K562 (cell line): ENCODE data around the gene KIF4B. TPM values are rescaled to one million over a fixed set of nuclear protein-coding genes. Genes with fewer than 3 reads are reported as not detected.

Source experiments
- ATAC-seq: fragments of 200-7000 bp; cut with Tn5 transposase; 3 replicates; pipeline ENCODE4 v1.9.1; 2020; ENCODE audit warnings: moderate library complexity
- BruUV-seq: library from RNA; stranded (reverse); fragments of 400-500 nt; replicated peaks from 2 replicates; lab custom pipeline; 2021; lab: Mats Ljungman, UMichigan
- CTCF ChIA-PET: fragments of 300-600 bp; formaldehyde crosslinking; extraction: SDS; loops from one replicate; lab custom pipeline; 2021; ENCODE audit warnings: low intra/inter-chr PET ratio; lab: Yijun Ruan, JAX
- POLR2A ChIA-PET: fragments of 300-600, 350-650 bp; sonication (Branson Sonifier 250); formaldehyde crosslinking; extraction: SDS; loops from one replicate; lab custom pipeline; 2021; ENCODE audit warnings: antibody characterized with exemption, inconsistent platforms; lab: Yijun Ruan, JAX
- DNase-seq, 4 experiments: peaks; one replicate each; pipeline versions ENCODE4 v3.0.0 to v3.0.0-alpha.2; 2011 to 2018; ENCODE audit warnings: low spot score in 3 of 4, mixed read lengths in 3 of 4; ENCODE audit errors: extremely low read depth in 1 of 4
- FAIRE-seq: peaks from 2 replicates; lab custom pipeline; 2011; peaks lifted over from hg19 to GRCh38; lab: Jason Lieb, UNC
- H2AFZ ChIP-seq: 2 replicates; pipeline ENCODE4 v1.6.0; 2011; ENCODE audit warnings: low read depth, low read length, control low read depth, inconsistent platforms
- H3K27ac ChIP-seq: fragments of 200-600 bp; 3 replicates; pipeline ENCODE4 v1.8.0; 2011; ENCODE audit warnings: low read depth, mild to moderate bottlenecking, control low read depth, inconsistent platforms, low read length, moderate library complexity, mixed read lengths; ENCODE audit errors: extremely low read depth
- H3K27me3 ChIP-seq, 2 experiments: fragments of 300-600 bp in 1 of 2; 2 replicates in 1 of 2; 3 replicates in 1 of 2; pipeline versions ENCODE4 v1.6.0 to v1.8.0; 2011; ENCODE audit warnings: inconsistent platforms in 2 of 2, low read length in 2 of 2, mild to moderate bottlenecking in 1 of 2, mixed read lengths in 1 of 2, moderate library complexity in 1 of 2; ENCODE audit not compliant: control insufficient read depth in 2 of 2, insufficient read depth in 2 of 2
- H3K36me3 ChIP-seq: fragments of 300-600 bp; 3 replicates; pipeline ENCODE4 v1.8.0; 2011; ENCODE audit warnings: mild to moderate bottlenecking, low read length, inconsistent platforms; ENCODE audit not compliant: control insufficient read depth, insufficient read depth
- H3K4me1 ChIP-seq, 2 experiments: fragments of 200-600 bp in 1 of 2; replicated peaks in 1 of 2; 2 replicates in 1 of 2; 3 replicates in 1 of 2; pipeline versions ENCODE4 v1.5.1 to v1.8.0; 2011; ENCODE audit warnings: inconsistent platforms in 2 of 2, low read length in 2 of 2, mild to moderate bottlenecking in 1 of 2, mixed read lengths in 1 of 2, moderate library complexity in 1 of 2; ENCODE audit not compliant: control insufficient read depth in 2 of 2, insufficient read depth in 2 of 2
- H3K4me2 ChIP-seq: 2 replicates; pipeline ENCODE4 v1.6.1; 2011; ENCODE audit warnings: low read length, control low read depth, inconsistent platforms, mixed read lengths; ENCODE audit not compliant: insufficient read depth
- H3K4me3 ChIP-seq: fragments of 200-600 bp; sonication (generic), shearing (Covaris generic); 2 replicates; pipeline ENCODE4 v1.5.1; 2016; ENCODE audit warnings: control low read depth, inconsistent platforms
- H3K79me2 ChIP-seq: fragments of 200-600 bp; 3 replicates; pipeline ENCODE4 v1.8.0; 2011; ENCODE audit warnings: low read length, inconsistent platforms; ENCODE audit not compliant: control insufficient read depth, insufficient read depth
- H3K9ac ChIP-seq, 2 experiments: 2 replicates each; pipeline versions ENCODE4 v1.6.0 to v1.6.1; 2011; ENCODE audit warnings: low read depth in 2 of 2, low read length in 2 of 2, control low read depth in 1 of 2, inconsistent platforms in 1 of 2, mild to moderate bottlenecking in 1 of 2, mixed read lengths in 1 of 2; ENCODE audit not compliant: insufficient read depth in 1 of 2
- H3K9me1 ChIP-seq: one replicate; pipeline ENCODE4 v1.6.0; 2011; ENCODE audit warnings: inconsistent platforms, mild to moderate bottlenecking, low read length, moderate library complexity; ENCODE audit not compliant: control insufficient read depth, insufficient read depth
- H3K9me3 ChIP-seq: replicated peaks from 2 replicates; pipeline ENCODE4 v1.5.1; 2011; ENCODE audit warnings: low read depth, low read length, inconsistent platforms; ENCODE audit not compliant: control insufficient read depth, insufficient read depth
- H4K20me1 ChIP-seq: replicated peaks from 2 replicates; pipeline ENCODE4 v1.6.1; 2011; ENCODE audit warnings: low read length, inconsistent platforms, mixed read lengths; ENCODE audit not compliant: control insufficient read depth, insufficient read depth
- ATF3 ChIP-seq, 2 experiments: fragments of 450-650 bp in 1 of 2; sonication (generic) in 1 of 2; formaldehyde crosslinking in 1 of 2; IDR thresholded peaks in 1 of 2; conservative IDR thresholded peaks in 1 of 2; 2 replicates each; pipeline versions ENCODE4 v1.6.1 to v1.8.1; 2016 to 2023; ENCODE audit warnings: mild to moderate bottlenecking in 2 of 2, moderate library complexity in 2 of 2, inconsistent platforms in 1 of 2, missing genetic modification reagents in 1 of 2
- C11orf30 ChIP-seq: fragments of 450-650 bp; IDR thresholded peaks from 2 replicates; pipeline ENCODE4 v1.6.1; 2016; ENCODE audit warnings: low read depth, mild to moderate bottlenecking
- HMBOX1 ChIP-seq: sonication (generic); IDR thresholded peaks from 2 replicates; pipeline ENCODE4 v1.6.1; 2016
- JUND ChIP-seq, 2 experiments: IDR thresholded peaks; 2 replicates in 1 of 2; 3 replicates in 1 of 2; pipeline ENCODE4 v1.6.1; 2011; ENCODE audit warnings: borderline replicate concordance in 2 of 2, low read depth in 2 of 2, low read length in 2 of 2, improper control_type of control experiment in 1 of 2, missing biosample characterization in 1 of 2, missing genetic modification characterization in 1 of 2, missing genetic modification reagents in 1 of 2
- KDM4B ChIP-seq, 2 experiments: fragments of 450-650 bp in 1 of 2; sonication (generic) in 1 of 2; IDR thresholded peaks; 2 replicates each; pipeline ENCODE4 v1.6.1; 2016 to 2017; ENCODE audit warnings: borderline replicate concordance in 2 of 2, antibody characterized with exemption in 1 of 2, low read depth in 1 of 2, mild to moderate bottlenecking in 1 of 2
- NFATC3 ChIP-seq: fragments of 450-650 bp; IDR thresholded peaks from 2 replicates; pipeline ENCODE4 v1.6.1; 2017; ENCODE audit warnings: mild to moderate bottlenecking
- NRF1 ChIP-seq, 2 experiments: fragments of 450-650 bp; IDR thresholded peaks in 1 of 2; conservative IDR thresholded peaks in 1 of 2; 2 replicates each; pipeline ENCODE4 v1.6.1; 2014; ENCODE audit warnings: mild to moderate bottlenecking in 2 of 2
- SETDB1 ChIP-seq: IDR thresholded peaks from one replicate; pipeline ENCODE4 v1.6.1; 2012; ENCODE audit warnings: low read length, control low read depth, inconsistent platforms
- TRIM25 ChIP-seq: fragments of 450-650 bp; IDR thresholded peaks from 2 replicates; pipeline ENCODE4 v1.7.0; 2016; ENCODE audit warnings: borderline replicate concordance
- ZBTB34 ChIP-seq: fragments of 250-450 bp; sonication (Bioruptor Pico); IDR thresholded peaks from 2 replicates; pipeline ENCODE4 v1.8.0; 2021; ENCODE audit warnings: mild to moderate bottlenecking, moderate library complexity
- ZNF24 ChIP-seq: fragments of 450-650 bp; IDR thresholded peaks from 2 replicates; pipeline ENCODE4 v1.6.1; 2016
- ZNF316 ChIP-seq: fragments of 450-650 bp; IDR thresholded peaks from 2 replicates; pipeline ENCODE4 v1.6.1; 2016
- WGBS: fragments of 100-300 bp; shearing (Covaris generic); methylation state at CpG from one replicate; pipeline ENCODE4 v1.1.6; 2016; ENCODE audit warnings: low coverage, mixed read lengths; ENCODE audit not compliant: insufficient coverage; ENCODE audit errors: missing lambda C conversion rate; 5-methylcytosine and 5-hydroxymethylcytosine counted together
- in situ Hi-C: fragments of 300-500 bp; cut with MboI; formaldehyde crosslinking; loops from 4 replicates; pipeline ENCODE4 v1.15.0; 2018; ENCODE audit warnings: inconsistent platforms, mixed read lengths
- intact Hi-C: fragments of 100-400 bp; cut with micrococcal nuclease; formaldehyde crosslinking; loops from 2 replicates; pipeline ENCODE4 v1.14.2; 2022
- polyA plus RNA-seq, 8 experiments: library from polyadenylated mRNA; depleted of rRNA in 4 of 8; stranded (reverse) in 5 of 8; unstranded in 3 of 8; fragments of >200 nt; fragmentation: Nextera tagmentation in 2 of 8; fragmentation: Illumina TruSeq in 1 of 8; extraction: Ambion mirVana in 2 of 8; extraction: Trizol in 1 of 8; gene quantifications; 2 replicates each; pipeline versions ENCODE4 v1.2.1 to v1.2.3, GENCODE V29; 2011 to 2014; ENCODE audit warnings: inconsistent platforms in 1 of 8, missing spikeins in 1 of 8
- total RNA-seq, 7 experiments: library from RNA; depleted of rRNA in 6 of 7; stranded (reverse); fragments of >200 nt in 6 of 7; fragmentation: Illumina TruSeq in 2 of 7; extraction: Trizol in 2 of 7; gene quantifications; 2 replicates each; pipeline versions ENCODE4 v1.2.1 to v1.2.3, GENCODE V29; 2011 to 2021; ENCODE audit warnings: low replicate concordance in 1 of 7

The KIF4B gene
- total and polyA plus RNA-seq, 9 of the 15 experiments (the other 6 are each of a cell fraction or from before 2014, with no cell fraction given) = 0.01 to 0.09 (median 0.07) TPM; not detected in 2

- peaks cover 0 to 10% of the 10 kb centered on the region in 2 experiments; a peak in 2 of 5 replicates for H3K4me1 ChIP-seq
- no peak overlapping the region for H3K9ac ChIP-seq
- H2AFZ ChIP-seq = no peak overlapping the region
- H3K4me2 ChIP-seq = no peak overlapping the region
- POLR2A ChIA-PET = interaction anchor here (0.8 kb wide), 1 partner anchor 479 kb away, joined by 3 read pairs; no protein-coding TSS in a partner anchor
- TF ChIP-seq NRF1 (conservative IDR thresholded peaks at IDR 0.05 in 1 of 2, IDR thresholded peaks at IDR 0.05 in 1 of 2) = 0 out of 4 replicates have a peak, but pooled peaks have one; percentile 14 to 28
- TF ChIP-seq ATF3 (IDR thresholded peaks at IDR 0.05) = peak; percentile 47
- no peak for TF ChIP-seq ATF3 (CRISPR knock-in tag; conservative IDR thresholded peaks at IDR 0.05)
- 0 out of 2 replicates have a peak, but pooled peaks have one; percentile 21 for TF ChIP-seq HMBOX1
- TF ChIP-seq NFATC3 = no peak
- TF ChIP-seq KDM4B (IDR thresholded peaks at IDR 0.05; ENCODE audit: borderline replicate concordance in 2 of 2, low read depth in 1 of 2) = no peak
- TF ChIP-seq ZNF24 = no peak
- no peak for TF ChIP-seq ZBTB34 (CRISPR knock-in tag)
- TF ChIP-seq TRIM25 = no peak
- no peak for TF ChIP-seq SETDB1
- 0 out of 2 replicates have a peak, but pooled peaks have one; percentile 27 for TF ChIP-seq JUND (IDR thresholded peaks at IDR 0.05; ENCODE audit: borderline replicate concordance, low read depth, low read length)
- no peak for TF ChIP-seq JUND (tag; IDR thresholded peaks at IDR 0.05; ENCODE audit: borderline replicate concordance, low read depth, low read length)
- peak; percentile 37; the same call in 1 of the 2 replicates for TF ChIP-seq C11orf30
- TF ChIP-seq ZNF316 = 0 out of 2 replicates have a peak, but pooled peaks have one; percentile 14
- CTCF ChIA-PET = no interaction called here
- FAIRE-seq (no peak), DNase-seq (no peak), ATAC-seq (peak; percentile 43; the same call in 1 of the 3 replicates)
- no peak overlapping the region for H3K4me3 ChIP-seq
- H3K9me3 ChIP-seq = no peaks in the 10 kb centered on the region
- no peak overlapping the region for H3K27ac ChIP-seq
- intact Hi-C loops (no loop called here), in situ Hi-C loops (no loop called here)
- WGBS = 2% methylated on average over 5 of the region's 5 CpGs
- no peaks in the 10 kb centered on the region for H3K79me2 ChIP-seq
- no TSS peak for BruUV-seq
- H4K20me1 ChIP-seq = no peaks in the 10 kb centered on the region
- H3K9me1 ChIP-seq = no peaks in the 10 kb centered on the region
- H3K27me3 ChIP-seq = peaks cover 2 to 11% of the 10 kb centered on the region in 2 experiments; a peak in 3 of 5 replicates
- no peaks in the 10 kb centered on the region for H3K36me3 ChIP-seq
Measured at GRCh38 chr5:155024015-155024414, 10.5 kb downstream of the KIF4B start.
